Activated CD4-positive, alpha-beta T cell treated with anti-CD3 and anti-CD28 coated beads, Interleukin-2, Interleukin-4, amounts not matched to agents 100 ng/mL and 50 ng/mL, durations not matched to agents 16 hours and 8 hours (primary cell): ENCODE results near the gene EEF2K.
A peak's percentile ranks its signal among the peaks of the same experiment; 100 is the strongest.
"Not testable (repeated sequence)": the region's sequence is repeated elsewhere in the genome, so short reads cannot be mapped to it uniquely, and the experiment has no call there.

Source experiments
- DNase-seq: peaks from one replicate; pipeline ENCODE4 v3.0.0-alpha.2; 2020; ENCODE audit warnings: low spot score

EEF2K gene

DNA sequence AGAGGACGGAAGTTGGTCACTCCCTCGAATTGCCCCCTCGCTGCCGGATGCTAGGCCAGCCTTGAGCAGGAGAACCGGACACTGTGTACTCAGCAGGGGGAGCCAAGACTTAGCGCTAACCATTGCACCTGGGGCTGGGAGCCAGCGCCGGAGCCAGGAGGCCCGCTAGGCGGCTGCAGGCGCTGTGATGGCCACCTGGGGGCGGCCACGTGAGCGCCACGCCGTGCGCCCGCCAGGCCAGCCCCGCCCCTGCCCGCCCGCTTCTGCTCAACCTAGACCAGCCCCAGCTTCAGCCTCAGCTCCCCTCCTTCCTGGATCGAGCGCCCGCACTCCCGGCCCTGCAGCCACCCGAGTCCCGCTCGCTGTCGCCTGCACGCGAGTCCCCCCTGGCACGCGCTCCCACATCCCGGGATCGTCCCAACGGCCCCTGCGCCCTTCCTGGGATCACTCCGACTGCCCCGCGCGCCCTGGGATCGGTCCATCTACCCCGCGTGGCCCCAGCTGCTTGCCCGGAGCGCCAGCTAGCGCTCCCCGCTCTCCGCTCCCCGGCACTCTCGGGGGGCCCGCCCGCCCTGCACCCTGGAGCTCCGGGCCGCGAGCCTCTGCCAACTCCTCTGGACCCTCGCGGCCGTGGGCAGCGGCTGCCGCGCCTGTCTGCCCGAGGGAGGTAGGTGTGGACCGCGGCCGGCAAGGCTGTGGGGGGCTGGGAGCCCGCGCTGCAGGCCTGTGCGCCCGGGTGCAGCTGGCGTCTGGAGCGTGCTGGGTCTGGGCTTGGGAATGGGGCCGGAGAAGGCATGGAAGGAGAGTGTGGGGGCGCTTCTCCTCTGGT lies at the start of gene EEF2K:
Gene EEF2K (plus strand): TSS at position 266 of the 829 bp plus-strand sequence. CDS start 19,452 bp downstream, outside the sequence.
- DNase-seq: peak; percentile 91

DNA sequence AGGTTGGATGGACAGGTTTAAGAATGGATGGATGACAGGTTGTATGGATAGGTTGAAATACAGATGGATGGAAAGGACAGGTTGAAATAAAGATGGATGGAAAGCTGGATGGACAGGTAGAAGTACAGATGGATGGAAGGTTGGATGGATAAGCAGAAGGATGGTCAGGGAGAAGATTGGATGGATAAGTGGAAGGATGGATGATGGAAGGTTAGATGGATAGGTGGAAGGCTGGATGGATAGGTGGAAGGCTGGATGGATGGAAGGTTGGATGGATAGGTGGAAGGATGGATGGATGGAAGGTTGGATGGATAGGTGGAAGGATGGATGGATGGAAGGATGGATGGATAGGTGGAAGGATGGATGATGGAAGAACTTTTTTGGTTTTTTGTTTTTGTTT lies 44.7 kb upstream of the EEF2K start:
- no peak for DNase-seq

DNA sequence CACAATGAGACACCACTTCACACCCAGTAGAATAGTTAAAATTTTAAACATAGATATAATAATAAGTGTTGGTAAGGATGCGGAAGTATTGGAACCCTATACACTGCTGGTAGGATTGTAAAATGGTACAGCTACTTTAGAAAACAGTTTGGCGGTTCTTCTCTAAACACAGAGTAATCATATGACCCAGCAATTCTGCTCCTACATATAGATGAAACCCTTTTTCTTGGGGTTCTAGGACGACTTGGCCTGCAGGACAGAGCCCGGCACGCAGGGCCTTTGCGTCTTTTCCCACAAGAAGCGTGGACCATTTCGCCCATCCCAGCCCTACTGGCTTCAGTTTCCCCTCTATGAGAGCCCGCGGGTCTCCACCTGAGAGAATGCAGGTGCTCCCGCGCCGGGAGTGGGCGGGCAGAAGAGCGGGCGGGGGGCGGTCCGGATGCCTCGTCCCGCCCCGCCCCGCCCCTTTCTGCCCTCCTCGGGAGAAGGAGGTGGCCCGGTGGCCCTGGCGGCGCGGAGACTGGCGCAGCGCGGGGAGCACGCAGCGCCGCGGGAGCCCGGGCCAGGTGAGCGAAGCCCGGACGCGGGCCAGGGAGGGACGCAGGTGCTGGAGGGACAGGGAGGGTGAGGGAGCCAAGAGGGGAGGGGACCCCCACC lies 44.0 kb upstream of the EEF2K start, which contains the start of gene SDR42E2:
Gene SDR42E2 (plus strand): TSS at position 508 of the 657 bp plus-strand sequence. CDS start 3,077 bp downstream, outside the sequence.
- DNase-seq: no peak

DNA sequence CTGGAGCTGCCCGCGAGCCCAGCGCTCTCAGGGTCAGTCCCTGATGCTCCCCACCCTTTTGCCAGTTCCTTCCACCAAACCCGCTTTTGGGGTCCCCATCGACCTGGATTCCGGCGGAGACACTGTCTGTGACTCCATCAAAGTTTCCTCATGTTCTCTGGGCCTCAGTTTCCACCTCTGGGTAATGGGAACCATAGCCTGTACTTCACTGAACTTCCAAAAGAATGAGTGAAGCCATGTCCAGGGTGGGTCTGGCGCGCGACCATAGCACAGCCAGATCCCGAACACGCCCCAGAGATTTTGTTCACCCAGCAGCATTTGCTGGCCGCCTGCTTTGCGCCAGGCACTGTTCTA lies 43.4 kb upstream of the EEF2K start:
- DNase-seq: no peak

DNA sequence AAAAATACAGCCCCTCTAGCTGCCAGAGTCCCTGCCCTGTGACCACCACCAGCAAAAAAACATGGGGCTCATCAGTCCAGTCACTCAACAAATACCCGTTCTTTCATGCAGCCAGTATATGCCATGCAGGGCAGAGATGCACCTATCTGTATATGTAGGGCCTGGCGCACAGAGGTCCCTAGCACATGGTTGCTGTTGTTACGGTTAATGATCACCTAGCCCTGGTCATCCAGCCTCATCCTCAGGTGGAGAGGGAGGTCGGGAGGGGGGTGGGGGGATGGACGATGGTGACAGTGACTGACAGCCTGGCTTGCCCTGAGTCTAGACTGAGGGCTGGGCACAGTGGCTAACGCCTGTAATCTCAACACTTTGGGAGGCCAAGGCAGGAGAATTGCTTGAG lies 42.3 kb upstream of the EEF2K start:
- DNase-seq: no peak

DNA sequence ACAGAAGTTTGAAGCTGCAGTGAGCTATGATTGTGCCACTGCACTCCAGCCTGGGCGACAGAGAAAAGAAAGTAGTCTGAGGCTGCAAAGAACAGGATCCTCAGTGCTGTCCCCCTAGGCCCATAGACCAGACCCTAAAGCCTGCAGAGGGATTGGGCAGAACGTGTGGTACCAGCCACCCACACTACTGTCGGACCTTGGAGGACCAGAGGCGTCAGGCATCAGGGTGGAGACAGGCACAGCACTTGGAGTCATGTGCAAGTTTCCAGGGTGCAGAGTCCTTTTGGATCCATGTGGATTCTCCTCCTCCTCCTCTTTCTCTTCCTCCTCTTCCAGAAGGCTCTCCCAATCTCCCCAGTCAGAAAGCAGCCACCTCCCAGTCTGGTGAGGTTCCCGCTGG lies 41.6 kb upstream of the EEF2K start:
- no peak for DNase-seq

DNA sequence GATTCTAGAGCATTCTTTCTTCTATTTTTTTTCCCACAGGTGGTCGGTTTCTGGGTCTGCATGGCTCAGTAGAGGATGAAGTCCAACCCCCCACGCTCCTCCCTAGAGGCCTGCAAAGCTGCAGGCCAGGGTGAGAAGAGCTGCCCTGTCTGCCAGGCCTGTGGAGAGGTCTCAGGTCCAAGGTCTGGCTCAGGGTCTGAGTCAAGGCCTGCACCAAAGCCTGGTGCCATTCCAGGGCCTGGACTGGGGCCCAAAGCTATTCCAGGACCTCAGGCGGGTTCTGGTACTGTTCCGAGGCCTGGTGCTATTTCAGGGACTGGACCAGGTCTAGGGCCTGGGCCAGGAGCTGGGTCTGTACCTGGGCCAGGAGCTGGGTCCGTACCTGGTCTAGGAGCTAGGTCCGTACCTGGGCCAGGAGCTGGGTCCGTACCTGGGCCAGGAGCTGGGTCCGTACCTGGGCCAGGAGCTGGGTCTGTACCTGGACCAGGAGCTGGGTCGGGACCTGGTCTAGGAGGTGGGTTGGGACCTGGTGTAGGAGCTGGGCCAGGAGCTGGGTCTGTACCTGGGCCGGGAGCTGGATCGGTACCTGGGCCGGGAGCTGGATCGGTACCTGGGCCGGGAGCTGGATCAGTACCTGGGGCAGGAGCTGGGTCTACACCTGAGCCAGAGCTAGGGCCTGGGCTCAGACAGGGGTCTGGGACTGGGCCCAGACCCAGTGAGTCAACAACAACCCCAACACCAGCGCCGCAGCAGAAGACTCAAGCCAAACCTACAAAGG lies 40.4 kb upstream of the EEF2K start:
- DNase-seq: no peak

DNA sequence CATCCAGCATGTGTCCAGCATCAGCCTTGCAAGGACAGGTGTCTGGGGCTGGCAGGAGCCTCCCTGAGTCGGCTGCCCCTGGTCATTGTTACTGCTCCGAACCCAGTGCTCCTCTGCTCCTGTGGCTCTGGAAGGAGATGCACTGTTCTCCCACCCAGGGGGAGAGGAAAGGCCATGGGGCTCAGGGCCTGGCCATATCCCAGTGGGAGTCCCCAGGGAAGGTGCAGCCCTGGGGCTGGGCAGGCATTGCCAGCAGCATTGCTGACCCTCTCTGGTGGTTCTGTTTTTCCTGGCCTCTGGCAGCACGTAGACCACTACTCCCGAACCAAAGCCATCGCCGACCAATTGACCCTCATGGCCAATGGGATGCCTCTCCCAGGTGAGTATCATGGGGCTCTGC lies 34.1 kb upstream of the EEF2K start:
- no peak for DNase-seq

DNA sequence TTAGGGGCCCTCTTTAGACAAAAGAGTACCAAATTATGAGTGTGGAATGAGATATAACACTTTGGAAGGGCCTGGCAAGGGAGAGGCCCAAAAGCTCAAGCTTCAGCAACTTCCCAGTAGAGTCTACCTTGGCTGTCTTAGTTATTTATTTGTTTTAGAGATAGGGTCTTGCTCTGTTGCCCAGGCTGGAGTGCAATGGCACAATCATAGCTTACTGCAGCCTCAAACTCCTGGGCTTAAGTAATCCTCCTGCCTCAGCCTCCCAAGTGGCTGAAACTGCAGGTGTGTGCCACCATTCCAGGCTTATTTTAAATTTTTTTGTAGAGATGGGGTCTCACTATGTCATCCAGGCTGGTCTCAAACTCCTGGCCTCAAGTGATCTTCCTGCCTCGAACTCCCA lies 33.4 kb upstream of the EEF2K start:
- DNase-seq: not testable (repeated sequence)

DNA sequence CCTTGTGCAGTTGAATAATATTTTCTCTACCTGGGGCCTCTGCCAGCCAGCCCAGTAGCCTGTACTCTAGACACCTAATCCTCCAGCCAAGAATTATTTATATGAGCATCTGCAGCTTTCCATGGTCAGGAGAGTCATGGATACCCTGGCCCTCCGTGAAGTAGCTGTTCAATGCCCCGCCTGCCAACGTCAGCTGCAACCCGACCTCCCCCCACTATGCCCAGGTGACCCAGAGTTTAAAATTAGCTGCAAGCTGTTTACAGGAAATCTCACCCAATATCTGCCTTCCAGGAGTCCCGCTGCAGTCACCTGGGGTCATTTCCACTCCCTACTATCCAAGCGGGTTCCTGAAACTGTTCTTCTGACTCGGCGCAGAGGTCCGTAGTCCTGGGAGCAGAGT lies 31.4 kb upstream of the EEF2K start:
- no peak for DNase-seq

DNA sequence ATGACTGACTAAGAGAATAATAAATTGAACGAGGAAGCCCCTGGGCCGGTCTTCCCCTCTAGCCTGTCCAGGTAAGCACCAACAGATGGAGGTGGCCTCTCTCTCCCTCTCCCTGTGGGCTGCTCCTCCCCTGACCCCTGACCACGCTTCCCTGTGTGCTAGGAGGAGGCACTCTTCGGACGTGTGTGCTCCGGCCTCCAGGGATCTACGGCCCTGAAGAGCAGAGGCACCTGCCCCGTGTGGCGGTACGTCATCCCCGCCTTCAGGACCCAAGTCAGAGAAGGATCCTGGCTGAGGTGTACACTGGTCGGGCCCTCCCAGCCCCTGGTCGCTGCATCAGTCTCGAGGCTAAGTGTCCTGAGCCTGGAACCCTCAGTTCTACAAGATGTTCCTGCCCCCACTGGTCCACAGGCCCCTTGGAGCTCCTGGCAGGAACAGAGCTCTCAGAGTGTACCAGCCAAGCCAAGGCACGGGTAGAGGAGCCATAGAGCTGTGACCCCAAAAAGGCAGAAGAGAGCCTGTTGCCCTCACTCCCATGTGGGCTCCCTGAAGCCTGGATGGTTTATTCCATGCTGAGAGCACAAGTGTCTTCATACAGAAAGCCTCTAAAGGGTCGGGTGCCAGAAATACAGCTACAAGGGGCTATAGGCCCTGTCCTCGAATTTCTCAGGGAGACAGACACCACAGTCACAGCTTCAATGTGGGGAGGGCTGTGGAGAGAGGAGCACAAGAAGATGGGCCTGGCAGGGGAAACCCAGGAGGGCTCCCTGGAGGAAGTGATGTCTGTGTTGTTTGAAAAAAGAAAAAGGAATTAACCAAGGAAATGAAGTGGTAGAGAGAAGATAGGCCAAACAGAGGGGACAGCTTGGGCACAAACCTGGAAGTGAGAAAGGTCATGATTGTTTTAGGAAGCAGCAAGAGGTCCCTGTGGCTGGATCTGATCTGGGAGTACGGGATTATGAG lies 27.8 kb upstream of the EEF2K start:
- no peak for DNase-seq

DNA sequence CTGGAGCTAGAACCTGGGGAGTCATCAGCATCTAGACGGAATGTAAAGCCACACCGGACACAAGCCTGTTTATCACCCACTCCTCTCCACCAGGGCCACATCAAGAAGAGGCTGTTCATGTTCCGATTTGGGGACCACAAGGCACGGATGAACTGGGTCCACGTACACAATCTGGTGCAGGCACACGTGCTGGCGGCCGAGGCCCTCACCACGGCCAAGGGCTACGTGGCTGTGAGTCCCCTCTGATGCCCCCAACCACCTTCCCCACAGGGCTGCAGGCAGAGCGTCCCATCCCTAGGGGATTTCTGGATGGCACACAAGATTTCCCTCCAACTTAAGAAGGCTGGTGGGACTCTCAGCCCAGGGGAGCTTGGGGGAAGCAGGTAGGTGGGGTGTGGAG lies 24.7 kb upstream of the EEF2K start:
- no peak for DNase-seq

DNA sequence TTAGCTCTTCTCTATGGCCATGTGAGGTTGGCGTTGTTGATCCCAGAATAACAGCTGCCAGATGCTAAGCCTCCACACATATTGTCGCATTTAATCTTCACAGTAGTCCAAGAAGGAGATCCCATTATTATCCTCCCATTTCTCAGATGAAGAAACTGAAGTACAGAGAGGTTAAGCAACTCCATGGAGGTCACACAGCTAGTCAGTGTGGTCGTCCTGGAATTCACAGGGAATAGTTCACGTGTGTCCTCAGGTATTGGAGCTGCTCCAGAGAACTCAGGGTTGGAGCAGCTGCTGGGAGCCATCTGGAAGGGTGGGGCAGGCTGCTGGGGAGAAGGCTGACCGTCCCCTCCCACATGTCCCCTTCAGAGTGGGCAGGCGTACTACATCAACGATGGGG lies 24.2 kb upstream of the EEF2K start:
- DNase-seq: no peak

DNA sequence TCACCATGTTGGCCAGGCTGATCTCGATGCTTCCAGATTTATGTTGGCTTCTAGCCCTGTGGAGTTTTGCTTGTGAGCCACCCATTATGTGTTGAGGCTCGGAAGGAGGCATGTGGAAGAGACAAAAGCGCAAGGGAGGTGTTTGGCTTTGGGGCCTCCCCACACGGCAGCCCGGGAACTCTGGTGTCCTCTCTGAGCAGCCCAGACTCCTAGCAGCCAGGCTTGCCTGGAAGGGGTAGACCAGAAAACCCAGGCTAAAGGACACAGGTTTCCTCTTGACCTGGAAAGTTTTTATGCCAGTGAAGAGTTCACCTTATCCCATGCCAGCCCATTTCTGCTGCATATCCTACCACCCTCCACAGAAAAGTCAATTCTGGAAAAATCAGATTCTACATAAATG lies 22.7 kb upstream of the EEF2K start:
- DNase-seq: no peak

DNA sequence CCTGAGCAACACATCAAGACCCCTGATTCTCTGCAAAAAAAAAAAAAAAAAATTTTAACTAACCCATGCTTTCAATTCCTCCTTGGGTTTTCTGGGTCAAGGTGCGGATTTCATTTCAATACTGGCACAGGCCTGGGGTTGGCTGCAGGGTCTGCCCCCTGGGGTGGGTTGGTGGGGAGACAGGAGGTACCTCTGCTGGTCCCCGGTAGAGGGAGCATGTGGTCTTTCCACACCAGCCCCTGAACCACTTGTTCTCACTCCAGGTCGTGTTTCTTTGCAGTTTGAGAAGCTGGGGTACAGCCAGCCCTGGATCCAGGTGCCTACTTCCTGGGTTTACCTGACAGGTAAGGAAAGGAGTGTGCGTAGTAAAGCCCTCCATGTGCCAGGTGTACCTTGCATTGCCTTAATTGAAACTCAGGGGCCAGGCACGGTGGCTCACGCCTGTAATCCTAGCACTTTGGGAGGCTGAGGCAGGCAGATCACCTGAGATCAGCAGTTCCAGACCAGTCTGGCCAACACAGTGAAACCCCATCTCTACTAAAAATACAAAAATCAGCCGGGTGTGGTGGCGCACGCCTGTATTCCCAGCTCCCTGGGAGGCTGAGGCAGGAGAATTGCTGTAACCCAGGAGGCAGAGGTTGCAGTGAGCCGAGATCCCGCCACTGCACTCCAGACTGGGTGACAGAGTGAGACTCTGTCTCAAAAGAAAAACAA lies 22.0 kb upstream of the EEF2K start:
- no peak for DNase-seq

DNA sequence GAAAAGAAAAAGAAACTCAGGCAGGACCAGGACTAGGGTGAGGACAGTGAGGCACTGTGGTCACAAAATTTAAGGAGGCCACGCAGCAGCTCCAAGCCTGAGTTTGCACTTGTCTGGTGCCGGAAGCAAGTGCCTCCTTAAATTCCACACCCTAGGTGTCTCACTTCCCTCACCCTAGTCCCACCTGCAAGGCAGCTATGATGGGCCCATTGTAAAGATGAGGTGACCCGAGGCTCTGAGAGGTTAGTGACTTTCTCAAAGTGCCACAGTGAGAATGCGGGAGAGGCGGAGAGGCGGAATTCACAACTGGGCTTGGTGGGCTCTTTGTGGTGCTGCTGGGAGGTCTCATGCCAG lies 21.5 kb upstream of the EEF2K start:
- DNase-seq: no peak

DNA sequence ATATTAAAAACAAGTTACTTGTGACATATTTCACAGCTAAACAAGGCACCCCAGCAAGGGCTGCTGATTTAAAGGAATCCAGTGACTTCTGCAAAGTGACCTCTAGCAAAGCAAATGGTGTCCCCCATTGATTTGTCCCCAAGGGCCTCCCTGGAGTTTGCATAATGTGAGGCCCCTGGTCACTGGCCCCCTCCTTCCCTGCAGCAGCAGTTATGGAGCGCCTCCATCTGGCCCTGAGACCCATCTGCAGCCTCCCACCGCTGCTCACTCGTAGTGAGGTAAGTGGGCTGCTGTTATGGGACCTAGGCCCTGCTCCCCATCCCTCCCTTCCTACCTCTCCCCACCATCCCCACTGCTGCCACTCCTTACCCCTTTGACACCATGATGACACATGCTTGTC lies 19.6 kb upstream of the EEF2K start:
- DNase-seq: no peak

DNA sequence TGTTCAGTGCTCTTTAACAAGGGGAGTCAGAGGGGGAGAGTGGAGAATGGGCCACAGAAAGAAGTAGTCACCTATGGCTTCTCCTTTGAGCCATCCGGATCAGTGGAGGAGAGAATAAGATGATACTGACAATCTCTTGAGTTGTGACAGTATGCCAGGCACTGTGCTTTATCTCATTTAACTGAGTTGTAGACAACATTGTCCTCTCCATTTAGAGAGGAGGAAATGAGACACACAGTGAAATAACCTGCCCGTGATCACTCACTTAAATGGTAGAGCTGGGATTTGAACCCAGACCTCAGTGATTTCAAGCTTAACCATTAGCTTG lies 17.8 kb upstream of the EEF2K start:
- DNase-seq: no peak

DNA sequence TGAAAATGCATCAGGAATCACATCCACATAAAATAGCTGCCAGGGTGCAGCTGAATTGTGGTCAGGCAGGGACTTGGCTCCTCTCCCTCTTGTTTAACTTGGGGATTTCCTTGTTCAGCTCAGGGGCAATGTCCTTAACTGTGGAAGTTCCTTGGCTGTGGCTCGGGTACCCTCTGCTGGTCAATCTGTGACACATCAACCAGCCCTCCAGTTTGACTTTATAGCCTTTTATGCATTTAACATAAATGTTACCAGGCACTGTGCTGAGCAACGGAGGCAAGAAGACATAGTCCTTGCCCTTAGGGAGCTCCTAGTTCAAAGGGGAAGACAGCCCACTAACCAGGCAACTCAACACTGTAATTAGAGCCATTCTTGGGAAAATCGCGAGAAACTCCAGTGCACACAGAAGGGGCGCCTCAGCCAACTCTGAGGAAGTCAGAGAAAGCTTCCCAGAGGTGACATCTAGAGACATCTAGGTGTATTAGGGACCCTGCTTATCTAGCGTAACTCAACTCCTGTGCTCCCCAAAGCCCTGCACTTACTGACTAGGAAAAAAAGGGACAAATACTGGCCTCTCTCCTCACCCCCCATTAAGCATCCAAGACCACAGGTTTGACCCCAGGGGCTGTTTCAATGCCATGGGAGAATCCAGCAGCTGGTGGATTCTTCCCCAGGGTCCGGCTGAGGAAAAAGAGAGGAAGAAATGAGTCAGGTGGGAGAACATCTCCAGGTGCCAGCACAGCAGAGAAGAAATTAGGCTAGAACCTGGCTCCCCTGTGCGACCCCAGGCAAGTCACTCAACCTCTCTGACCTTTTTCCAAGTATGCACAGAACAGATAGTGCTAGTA lies 17.3 kb upstream of the EEF2K start:
- DNase-seq: peak; percentile 76

DNA sequence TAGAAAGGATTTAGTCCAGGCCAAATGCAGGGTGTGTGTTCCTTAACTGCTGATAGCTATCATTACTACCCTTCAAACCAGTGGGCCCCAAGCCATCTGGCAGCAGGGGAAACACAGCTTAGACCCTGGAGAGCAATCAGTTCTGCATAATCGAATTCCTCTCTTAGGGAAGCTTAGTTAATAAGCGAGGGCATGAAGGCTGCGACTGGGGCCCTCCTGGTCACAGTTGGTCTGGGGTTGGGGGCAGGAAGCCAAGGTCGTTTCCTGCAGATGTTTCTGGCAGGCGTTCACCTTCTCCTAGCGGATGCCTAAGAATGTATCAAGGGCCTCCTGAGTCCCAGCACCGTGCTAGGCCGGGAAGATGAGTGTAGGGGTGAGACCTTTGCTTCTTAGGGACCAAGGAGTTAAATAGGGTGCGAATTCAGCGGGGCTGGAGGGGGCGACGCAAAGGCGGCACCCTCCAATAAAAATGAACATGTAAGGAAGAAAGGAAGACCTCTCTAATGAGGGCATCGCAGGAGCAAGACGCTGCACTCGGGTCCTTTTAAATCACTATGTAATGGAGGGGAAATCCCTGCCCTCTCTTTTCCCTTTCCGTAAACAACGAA lies 16.5 kb upstream of the EEF2K start:
- DNase-seq: no peak
